Caco-2 (cell line): ENCODE results near the gene LY6G6F. TPM values are rescaled to one million over a fixed set of nuclear protein-coding genes. Genes with fewer than 3 reads are reported as not detected.

Experiments used
- BruUV-seq: library from RNA; stranded (reverse); fragments of 400-500 nt; replicated peaks from 2 replicates; lab custom pipeline; 2021; lab: Mats Ljungman, UMichigan
- CTCF ChIA-PET: fragments of 300-600 bp; sonication (Branson Sonifier 250); formaldehyde crosslinking; loops from one replicate; lab custom pipeline; 2022; ENCODE audit warnings: antibody characterized with exemption; lab: Charles Lee
- POLR2A ChIA-PET: fragments of 300-600 bp; sonication (Branson Sonifier 250); formaldehyde crosslinking; loops from one replicate; lab custom pipeline; 2022; ENCODE audit warnings: antibody characterized with exemption; lab: Charles Lee
- DNase-seq, 2 experiments: peaks; one replicate each; pipeline versions ENCODE4 v3.0.0 to v3.0.0-alpha.2; 2020 to 2022
- H3K27me3 ChIP-seq: replicated peaks from 2 replicates; pipeline ENCODE4 v1.6.0; 2011; ENCODE audit warnings: low read length; ENCODE audit not compliant: control insufficient read depth, insufficient read depth
- H3K36me3 ChIP-seq: 2 replicates; pipeline ENCODE4 v1.5.1; 2011; ENCODE audit warnings: low read length; ENCODE audit not compliant: control insufficient read depth, insufficient read depth
- H3K4me1 ChIP-seq: fragments of 250-450 bp; sonication (Bioruptor Pico); 2 replicates; pipeline ENCODE4 v1.5.1; 2020; ENCODE audit warnings: mild to moderate bottlenecking
- H3K4me3 ChIP-seq: 2 replicates; pipeline ENCODE4 v1.5.1; 2011; ENCODE audit warnings: low read depth, mild to moderate bottlenecking, control low read depth, low read length
- H3K9me3 ChIP-seq: fragments of 250-450 bp; sonication (Bioruptor Pico); 2 replicates; pipeline ENCODE4 v1.5.1; 2020; ENCODE audit warnings: mild to moderate bottlenecking, moderate library complexity
- H3K27ac Mint-ChIP-seq: one replicate; pipeline ENCODE4 v1.8.0; 2022; ENCODE audit warnings: mixed read lengths; ENCODE audit not compliant: unreplicated experiment
- H3K27me3 Mint-ChIP-seq: one replicate; pipeline ENCODE4 v1.8.0; 2022; ENCODE audit warnings: mixed read lengths; ENCODE audit not compliant: insufficient read depth, unreplicated experiment
- H3K36me3 Mint-ChIP-seq: one replicate; pipeline ENCODE4 v1.8.0; 2022; ENCODE audit warnings: mild to moderate bottlenecking, mixed read lengths; ENCODE audit not compliant: insufficient read depth, unreplicated experiment
- H3K4me1 Mint-ChIP-seq: one replicate; pipeline ENCODE4 v1.8.0; 2022; ENCODE audit warnings: low read depth, mixed read lengths; ENCODE audit not compliant: unreplicated experiment
- H3K4me3 Mint-ChIP-seq: one replicate; pipeline ENCODE4 v1.8.0; 2022; ENCODE audit warnings: mild to moderate bottlenecking, moderate library complexity, mixed read lengths; ENCODE audit not compliant: unreplicated experiment
- H3K9me3 Mint-ChIP-seq: one replicate; pipeline ENCODE4 v1.8.0; 2022; ENCODE audit warnings: mixed read lengths; ENCODE audit not compliant: unreplicated experiment
- CTCF ChIP-seq, 2 experiments: fragments of 200-600 bp in 1 of 2; IDR thresholded peaks; 1 replicate in 1 of 2; 2 replicates in 1 of 2; pipeline versions ENCODE4 v1.5.1 to v1.8.0; 2011 to 2022; ENCODE audit warnings: antibody characterized with exemption in 1 of 2, control low read depth in 1 of 2, inconsistent platforms in 1 of 2, low read depth in 1 of 2, low read length in 1 of 2, mild to moderate bottlenecking in 1 of 2, moderate library complexity in 1 of 2; ENCODE audit not compliant: insufficient read depth in 1 of 2, severe bottlenecking in 1 of 2, unreplicated experiment in 1 of 2
- intact Hi-C: fragments of 100-400 bp; cut with micrococcal nuclease; formaldehyde crosslinking; loops from one replicate; pipeline ENCODE4 v1.10.0; 2022; ENCODE audit not compliant: unreplicated experiment
- total RNA-seq: library from RNA; stranded (reverse); gene quantifications from 2 replicates; pipeline ENCODE4 v1.2.3, GENCODE V29; 2022

LY6G6F gene
- total RNA-seq, 1 experiment from 2014 or later, result not detected

- no peaks in the 10 kb centered on the region for H3K9me3 ChIP-seq
- no peak for DNase-seq
- H3K4me1 ChIP-seq, result peaks cover 27% of the 10 kb centered on the region
- TF ChIP-seq CTCF (IDR thresholded peaks at IDR 0.05; ENCODE audit: insufficient read depth in 1 of 2, low read depth in 1 of 2, low read length in 1 of 2, severe bottlenecking in 1 of 2, unreplicated experiment in 1 of 2), result no peak
- ChIA-PET CTCF (interaction anchor here (1.6 kb wide), 1 partner anchor 46 kb away, joined by 5 read pairs; no protein-coding TSS in a partner anchor), POLR2A (interaction anchor here (1.0 kb wide), 1 partner anchor 17 kb away, joined by 3 read pairs; no protein-coding TSS in a partner anchor)
- H3K36me3 Mint-ChIP-seq, result peaks cover 26% of the 10 kb centered on the region
- no peaks in the 10 kb centered on the region for H3K27me3 Mint-ChIP-seq
- BruUV-seq, result no TSS peak
- H3K4me1 Mint-ChIP-seq, result peaks cover 29% of the 10 kb centered on the region
- peaks cover 4% of the 10 kb centered on the region for H3K36me3 ChIP-seq
- no peak within 1 kb of the TSS for H3K4me3 Mint-ChIP-seq
- no peaks in the 10 kb centered on the region for H3K9me3 Mint-ChIP-seq
- H3K27me3 ChIP-seq, result no peaks in the 10 kb centered on the region
- no peak within 1 kb of the TSS for H3K27ac Mint-ChIP-seq
- intact Hi-C loops, result no loop called here
- no peak within 1 kb of the TSS for H3K4me3 ChIP-seq
Measured at GRCh38 chr6:31723245-31723979, 16.7 kb downstream of the LY6G6F start, which contains the start of gene MPIG6B. Gene MPIG6B (plus strand): TSS chr6:31723373. CDS start chr6:31723384, 11 bp downstream.

GRCh38 chr6:31723980-31724691, 17.5 kb downstream of the LY6G6F start:
- Histone ChIP-seq H3K4me1 (peaks cover 19% of the 10 kb centered on the region), H3K4me3 (no peak overlapping the region), H3K36me3 (peaks cover 5% of the 10 kb centered on the region), H3K9me3 (no peaks in the 10 kb centered on the region), H3K27me3 (no peaks in the 10 kb centered on the region)
- ChIA-PET CTCF (interaction anchor here (1.6 kb wide), 1 partner anchor 46 kb away, joined by 5 read pairs; no protein-coding TSS in a partner anchor), POLR2A (interaction anchor here (0.7 to 1.0 kb wide), 2 partner anchors 17 to 90 kb away, joined by 3 to 4 read pairs; no protein-coding TSS in a partner anchor)
- no peak overlapping the region for H3K27ac Mint-ChIP-seq
- no peak overlapping the region for H3K4me3 Mint-ChIP-seq
- no peaks in the 10 kb centered on the region for H3K9me3 Mint-ChIP-seq
- BruUV-seq, result no TSS peak
- no peak for TF ChIP-seq CTCF (IDR thresholded peaks at IDR 0.05; ENCODE audit: insufficient read depth in 1 of 2, low read depth in 1 of 2, low read length in 1 of 2, severe bottlenecking in 1 of 2, unreplicated experiment in 1 of 2)
- H3K27me3 Mint-ChIP-seq, result no peaks in the 10 kb centered on the region
- H3K4me1 Mint-ChIP-seq, result peaks cover 27% of the 10 kb centered on the region
- no peak for DNase-seq
- intact Hi-C loops, result no loop called here
- H3K36me3 Mint-ChIP-seq, result peaks cover 33% of the 10 kb centered on the region
